Astrocyte of the spinal cord (primary cell): ENCODE data around the gene PRSS27.
"Not testable (repeated sequence)": the region's sequence is repeated elsewhere in the genome, so short reads cannot be mapped to it uniquely, and the experiment has no call there.

ENCODE experiments used
- DNase-seq: peaks from one replicate; pipeline ENCODE4 v3.0.0; 2011; ENCODE audit warnings: low read depth, low spot score
- H3K4me3 ChIP-seq: 2 replicates; pipeline ENCODE4 v1.5.1; 2011; ENCODE audit warnings: low read depth, mild to moderate bottlenecking, low read length, moderate library complexity
- in situ Hi-C: cut with HindIII; loops from 2 replicates; pipeline ENCODE4 v1.10.0; 2017; ENCODE audit warnings: low sequenced_read_pairs
- TF ChIP-seq, protein P1 (sequence below): IDR thresholded peaks from 2 replicates; pipeline ENCODE4 v1.5.1; 2012; ENCODE audit warnings: low read depth, mild to moderate bottlenecking, low read length, inconsistent platforms

Gene PRSS27

DNA sequence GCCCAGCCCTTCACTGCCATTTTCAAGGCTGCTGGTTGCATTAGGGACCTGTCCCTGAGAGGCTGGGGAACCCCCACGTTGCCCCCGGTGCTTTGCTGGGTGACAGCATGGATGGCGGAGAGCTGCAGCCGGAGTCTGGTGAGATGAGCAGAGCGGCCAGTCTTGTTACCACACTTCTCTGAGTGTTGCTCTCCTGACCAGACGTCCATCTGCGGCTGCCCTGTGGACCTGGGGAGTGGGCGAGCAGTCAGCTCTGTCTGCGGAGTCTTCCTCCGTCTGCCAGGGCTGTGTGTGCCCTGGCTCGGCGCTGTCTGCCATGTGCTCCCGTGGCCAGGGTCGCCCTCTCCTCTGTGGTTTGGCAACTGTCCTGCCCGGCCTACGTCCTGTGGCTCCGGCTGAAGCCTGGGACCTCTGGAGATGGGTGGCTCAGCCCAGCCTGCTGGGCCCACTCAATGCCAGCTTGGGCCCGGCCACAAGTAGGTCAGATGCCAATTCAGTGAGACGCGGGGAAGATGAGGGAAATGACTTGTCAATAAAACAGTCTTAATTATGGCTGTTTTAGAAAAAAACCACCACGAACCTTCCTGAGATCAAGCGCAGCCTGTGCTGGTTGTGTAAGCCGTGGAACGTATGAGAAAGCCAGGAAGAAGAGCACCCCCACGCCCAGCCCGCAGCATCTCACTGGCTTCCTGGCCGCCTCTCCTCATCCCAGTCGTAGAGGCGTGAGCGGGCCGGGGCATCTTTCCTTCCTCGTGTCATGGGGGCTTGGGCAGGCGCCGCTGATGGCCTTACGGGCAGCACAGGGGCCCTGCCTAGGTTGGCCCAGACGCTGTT lies 29.8 kb downstream of the PRSS27 start:
- in situ Hi-C loops = no loop called here
- TF ChIP-seq, protein P1, sequence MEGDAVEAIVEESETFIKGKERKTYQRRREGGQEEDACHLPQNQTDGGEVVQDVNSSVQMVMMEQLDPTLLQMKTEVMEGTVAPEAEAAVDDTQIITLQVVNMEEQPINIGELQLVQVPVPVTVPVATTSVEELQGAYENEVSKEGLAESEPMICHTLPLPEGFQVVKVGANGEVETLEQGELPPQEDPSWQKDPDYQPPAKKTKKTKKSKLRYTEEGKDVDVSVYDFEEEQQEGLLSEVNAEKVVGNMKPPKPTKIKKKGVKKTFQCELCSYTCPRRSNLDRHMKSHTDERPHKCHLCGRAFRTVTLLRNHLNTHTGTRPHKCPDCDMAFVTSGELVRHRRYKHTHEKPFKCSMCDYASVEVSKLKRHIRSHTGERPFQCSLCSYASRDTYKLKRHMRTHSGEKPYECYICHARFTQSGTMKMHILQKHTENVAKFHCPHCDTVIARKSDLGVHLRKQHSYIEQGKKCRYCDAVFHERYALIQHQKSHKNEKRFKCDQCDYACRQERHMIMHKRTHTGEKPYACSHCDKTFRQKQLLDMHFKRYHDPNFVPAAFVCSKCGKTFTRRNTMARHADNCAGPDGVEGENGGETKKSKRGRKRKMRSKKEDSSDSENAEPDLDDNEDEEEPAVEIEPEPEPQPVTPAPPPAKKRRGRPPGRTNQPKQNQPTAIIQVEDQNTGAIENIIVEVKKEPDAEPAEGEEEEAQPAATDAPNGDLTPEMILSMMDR = no peak
- no peak for DNase-seq
- no peak overlapping the region for H3K4me3 ChIP-seq

DNA sequence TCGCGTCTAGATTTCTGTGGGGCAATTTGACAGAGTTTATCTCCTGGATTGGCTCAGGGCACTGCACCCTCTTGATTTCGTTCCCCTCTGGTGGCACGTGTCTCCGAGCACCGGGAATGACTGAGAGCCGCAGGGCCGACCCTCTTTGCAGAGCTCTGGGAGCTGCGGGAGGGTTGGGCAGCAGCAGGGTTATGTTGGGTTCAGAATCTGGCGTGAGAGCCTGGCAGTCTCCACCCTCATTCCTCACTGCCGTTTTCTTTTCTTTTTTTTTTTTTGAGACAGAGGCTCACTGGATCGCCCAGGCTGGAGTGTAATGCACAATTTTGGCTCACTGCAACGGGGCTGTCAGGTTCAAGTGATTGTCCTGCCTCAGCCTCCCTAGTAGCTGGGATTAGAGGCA lies 30.6 kb downstream of the PRSS27 start:
- in situ Hi-C loops, DNase-seq, H3K4me3 ChIP-seq: not testable (repeated sequence)

DNA sequence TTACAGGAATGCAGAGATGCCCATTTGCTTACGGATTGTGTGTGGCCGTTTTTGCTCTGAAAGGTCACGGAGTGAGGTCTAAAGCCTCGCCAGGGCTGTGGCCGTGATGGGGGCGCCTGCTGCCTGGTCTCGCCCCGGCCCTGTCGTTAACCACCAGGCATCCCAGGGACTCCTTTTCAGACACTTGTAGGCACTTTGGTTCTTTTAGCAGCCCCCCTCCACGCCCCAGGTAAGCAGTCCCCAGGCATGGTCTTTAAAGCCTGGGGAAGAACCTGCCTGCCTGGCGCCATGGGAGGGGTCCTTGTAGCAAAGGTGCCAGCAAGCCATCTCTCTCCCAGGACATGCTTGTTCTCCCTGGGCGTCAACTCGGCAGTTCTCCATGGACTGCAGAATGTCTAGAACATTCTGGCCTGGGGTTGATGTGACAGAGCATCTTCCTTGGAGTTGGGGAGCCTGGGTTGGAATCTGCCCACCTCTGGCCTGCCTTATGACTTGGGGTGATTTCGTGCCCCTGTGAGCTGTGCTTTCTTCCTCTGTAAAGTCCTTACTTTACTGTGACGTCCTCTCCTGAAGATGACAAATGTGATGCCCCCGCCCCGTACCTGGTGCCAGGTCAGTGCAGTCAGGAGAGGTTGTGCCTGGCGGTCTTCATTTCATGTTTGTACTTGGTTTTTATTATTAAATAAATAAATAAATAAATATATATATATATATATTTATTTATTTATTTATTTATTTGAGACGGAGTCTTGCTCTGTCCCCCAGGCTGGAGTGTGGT lies 32.3 kb downstream of the PRSS27 start:
- in situ Hi-C loops = no loop called here
- DNase-seq = no peak
- H3K4me3 ChIP-seq = no peak overlapping the region
- TF ChIP-seq, protein P1 = no peak

DNA sequence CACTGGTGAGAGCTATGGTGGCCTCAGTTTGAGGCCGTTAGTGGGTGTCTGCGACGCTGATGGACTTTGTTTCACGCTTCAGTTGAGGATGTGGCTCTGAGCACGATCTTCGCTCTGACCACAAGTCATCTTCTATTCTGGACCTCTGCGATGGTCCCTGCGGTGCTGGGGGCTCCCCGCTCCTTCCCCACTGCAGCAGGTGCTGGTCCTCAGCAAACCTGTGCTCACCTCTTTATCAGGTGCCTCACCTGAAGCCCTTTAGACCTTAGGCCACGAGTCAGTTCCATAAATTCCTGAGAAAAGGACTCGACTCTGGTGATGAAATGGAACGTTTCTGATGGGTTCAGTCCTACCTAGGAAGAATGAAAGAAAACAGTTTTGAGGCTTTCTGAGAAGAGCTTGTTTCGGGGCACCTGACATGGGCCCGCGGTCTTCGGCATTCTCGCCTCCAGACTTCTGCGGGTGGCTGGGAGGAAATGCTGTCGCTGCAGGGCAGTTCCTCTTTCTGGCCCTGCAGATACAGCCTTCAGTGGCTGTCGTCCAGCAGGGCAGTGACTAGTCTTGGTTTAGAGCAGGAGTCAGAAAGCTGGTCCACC lies 33.0 kb downstream of the PRSS27 start:
- H3K4me3 ChIP-seq = no peak overlapping the region
- TF ChIP-seq, protein P1 = no peak
- in situ Hi-C loops = no loop called here
- DNase-seq = no peak

DNA sequence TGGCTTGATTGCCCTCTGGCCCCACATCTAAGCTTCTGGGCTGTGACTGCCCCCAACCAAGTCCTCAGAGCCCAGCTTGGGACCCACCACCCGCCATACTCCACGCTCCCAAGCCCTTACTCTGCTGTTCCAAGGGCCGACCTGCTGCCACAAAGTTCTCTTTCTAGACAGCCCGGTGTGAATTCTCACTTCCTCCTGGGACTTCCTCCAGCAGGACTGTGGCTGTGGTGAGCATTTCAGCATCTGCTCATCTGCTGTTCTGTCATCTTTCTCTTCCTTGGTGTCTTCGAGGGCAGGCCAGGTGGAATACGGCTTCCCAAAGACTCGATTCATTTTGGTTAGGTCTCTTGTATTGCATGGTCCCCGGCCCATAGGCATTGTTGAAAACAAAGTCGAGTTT lies 33.9 kb downstream of the PRSS27 start:
- DNase-seq, H3K4me3 ChIP-seq, in situ Hi-C loops: not testable (repeated sequence)

DNA sequence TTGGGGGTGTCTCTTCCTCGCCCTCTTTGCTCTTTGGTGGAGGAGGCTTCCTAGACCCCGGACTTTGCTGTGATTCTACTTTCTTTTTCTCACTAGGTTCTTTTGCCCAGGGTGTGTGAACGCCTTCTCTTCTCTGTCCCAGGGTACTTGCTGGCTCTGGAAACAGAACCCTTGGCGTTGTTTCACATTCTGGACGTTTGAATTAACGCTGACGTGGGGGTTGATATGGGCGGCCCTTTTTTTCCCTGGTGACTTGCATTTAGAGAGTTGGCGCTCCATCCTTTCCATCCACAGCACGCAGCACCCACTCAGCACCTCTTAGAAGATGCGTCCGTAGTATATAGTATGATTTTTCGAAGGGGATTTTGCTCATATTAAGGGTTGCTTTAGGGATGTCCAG lies 37.0 kb downstream of the PRSS27 start:
- DNase-seq, in situ Hi-C loops: not testable (repeated sequence)
- H3K4me3 ChIP-seq = peak overlapping the region; percentile 98

DNA sequence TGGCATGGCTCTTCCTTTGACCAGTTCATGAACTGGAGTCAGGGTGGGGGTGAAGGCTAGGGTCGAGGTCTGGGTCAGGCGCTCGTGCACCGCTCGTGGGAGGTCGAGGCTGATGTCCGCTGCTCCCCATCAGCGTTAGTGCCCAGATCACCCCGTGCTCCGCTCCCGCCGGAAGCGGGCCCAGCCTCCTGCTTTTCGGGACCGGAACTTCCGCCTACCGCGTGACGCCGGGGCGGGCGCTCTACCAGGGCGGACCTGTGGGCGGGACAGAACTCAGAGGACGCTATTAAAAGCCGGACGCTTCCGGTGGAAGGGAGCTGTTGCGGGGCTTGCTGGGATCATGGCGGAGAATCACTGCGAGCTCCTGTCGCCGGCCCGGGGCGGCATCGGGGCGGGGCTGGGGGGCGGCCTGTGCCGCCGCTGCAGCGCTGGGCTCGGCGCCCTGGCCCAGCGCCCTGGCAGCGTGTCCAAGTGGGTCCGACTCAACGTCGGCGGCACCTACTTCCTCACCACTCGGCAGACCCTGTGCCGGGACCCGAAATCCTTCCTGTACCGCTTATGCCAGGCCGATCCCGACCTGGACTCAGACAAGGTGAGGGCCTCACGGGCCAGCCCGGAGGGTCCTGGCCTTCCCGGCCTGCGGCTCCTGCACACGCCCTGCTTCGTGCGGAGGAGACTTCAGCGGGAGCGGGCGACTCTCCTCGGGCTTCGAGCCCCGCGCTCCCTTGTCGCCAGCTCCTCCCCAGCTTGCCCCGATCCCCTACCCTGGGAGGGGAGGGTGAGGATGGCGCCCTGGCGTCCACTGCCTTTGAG lies 37.6 kb downstream of the PRSS27 start, which contains the start of gene KCTD5:
Gene KCTD5 (plus strand): TSS at position 315 of the 813 bp plus-strand sequence. CDS start 26 bp downstream, at position 341.
- DNase-seq = peak; percentile 96
- peak within 1 kb of the TSS; percentile 98 for H3K4me3 ChIP-seq
- in situ Hi-C loops = no loop called here
- TF ChIP-seq, protein P1 = no peak

DNA sequence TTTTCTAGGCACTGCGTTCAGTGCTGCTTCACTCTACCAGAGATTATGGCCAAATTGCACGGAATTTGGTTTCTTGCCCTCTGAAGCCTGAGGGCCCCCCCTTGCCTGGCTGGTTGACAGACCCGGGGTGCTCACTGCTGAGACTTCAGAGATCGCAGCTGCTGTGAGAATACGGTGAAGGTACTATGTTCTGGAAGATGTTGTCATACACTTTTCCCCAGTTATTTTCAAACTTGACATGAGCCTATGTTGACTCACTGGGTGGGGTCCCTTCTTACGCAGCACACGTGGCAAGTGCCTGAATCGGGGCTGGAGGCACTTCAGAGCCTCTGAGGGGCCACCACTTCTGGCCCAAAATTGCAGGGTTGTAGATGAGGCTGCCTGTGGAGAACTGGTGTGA lies 39.7 kb downstream of the PRSS27 start:
- DNase-seq, H3K4me3 ChIP-seq, in situ Hi-C loops: not testable (repeated sequence)

DNA sequence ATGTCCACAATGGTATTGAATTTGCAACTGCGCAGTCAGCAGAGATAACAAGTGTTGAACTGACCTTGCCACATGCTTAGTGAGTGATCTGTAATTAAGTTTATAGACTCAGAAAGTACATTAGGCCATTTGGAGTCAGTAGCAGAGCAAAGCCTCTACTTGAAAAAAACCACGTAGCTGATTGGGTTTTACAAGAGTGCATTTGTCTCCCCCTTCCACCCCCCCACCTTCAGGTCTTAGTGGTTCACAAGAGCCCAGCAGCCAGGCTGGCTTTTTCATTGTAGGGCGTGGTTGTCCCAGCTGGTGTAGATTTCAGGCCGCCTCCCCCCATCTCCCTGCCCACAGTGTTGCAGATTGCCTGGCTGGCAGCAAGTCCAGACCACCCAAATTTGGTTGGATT lies 40.1 kb downstream of the PRSS27 start:
- in situ Hi-C loops, H3K4me3 ChIP-seq: not testable (repeated sequence)

DNA sequence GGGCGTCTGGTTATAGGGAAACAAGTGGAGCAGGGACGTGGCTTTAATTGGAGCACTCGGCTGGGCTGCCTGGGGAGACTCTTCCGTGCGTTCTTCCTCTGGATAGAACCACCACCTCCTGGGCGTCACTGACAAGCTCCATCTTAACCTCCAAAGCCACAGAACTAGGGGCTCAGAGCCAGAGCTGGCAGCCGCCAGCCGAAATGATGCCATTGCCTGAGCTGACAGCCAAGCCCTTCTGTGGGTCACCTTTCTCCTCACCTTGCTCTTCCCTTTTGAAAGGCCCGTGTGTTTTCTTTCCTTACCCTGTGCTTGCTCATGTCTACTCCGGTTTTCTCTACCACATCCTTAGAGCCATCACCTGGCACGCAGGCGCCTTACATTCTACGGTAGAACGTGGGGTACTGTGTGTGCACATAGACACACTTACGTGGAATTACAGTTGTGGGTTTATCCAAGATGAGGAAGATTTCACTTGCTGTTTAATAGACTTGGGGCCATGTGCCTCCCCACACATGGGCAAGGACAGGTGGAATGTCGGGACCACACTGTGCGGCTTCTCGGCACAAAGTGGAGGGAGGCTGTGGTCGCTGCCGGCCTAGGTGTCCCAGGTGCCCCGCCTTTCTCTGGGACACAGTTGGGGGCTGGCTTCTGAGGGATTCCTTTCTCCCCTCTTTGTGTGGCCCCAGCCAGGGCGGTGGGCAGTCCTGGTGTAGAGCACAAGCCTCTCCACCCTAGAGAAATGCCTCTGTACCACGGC lies 41.6 kb downstream of the PRSS27 start:
- DNase-seq, in situ Hi-C loops: not testable (repeated sequence)

More for the DNA sequence above, 40.1 kb downstream of the PRSS27 start:
- not testable (repeated sequence) for DNase-seq

DNA sequence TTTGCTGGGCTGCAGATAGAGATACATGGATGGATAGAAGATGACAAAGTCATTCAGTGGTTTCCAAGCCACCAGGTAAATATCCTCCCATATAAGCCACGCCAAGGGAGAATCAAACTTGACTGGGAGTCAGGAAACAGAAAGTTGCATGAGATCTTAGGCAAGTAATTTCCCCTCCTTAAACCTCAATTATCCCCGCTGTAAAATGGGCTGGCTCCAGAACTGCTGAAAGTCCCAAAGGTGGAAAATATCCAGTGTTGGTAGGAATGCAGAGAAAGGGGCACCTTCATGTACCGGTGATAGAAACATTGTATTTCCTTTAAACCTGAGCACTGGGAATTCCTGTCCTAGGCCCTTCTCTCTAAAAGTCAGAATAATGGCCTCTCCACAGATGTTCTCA lies 43.1 kb downstream of the PRSS27 start:
- in situ Hi-C loops = not testable (repeated sequence)

More for the DNA sequence above, 41.6 kb downstream of the PRSS27 start:
- H3K4me3 ChIP-seq = not testable (repeated sequence)

More for the DNA sequence above, 43.1 kb downstream of the PRSS27 start:
- H3K4me3 ChIP-seq, DNase-seq: not testable (repeated sequence)
